Non-pigmented ciliary epithelial cell (primary cell): ENCODE measurements around the gene SLC16A2.
A peak's percentile ranks its signal among the peaks of the same experiment; 100 is the strongest.
"Not testable (repeated sequence)": the region's sequence is repeated elsewhere in the genome, so short reads cannot be mapped to it uniquely, and the experiment has no call there.

Experiments used
- DNase-seq: peaks from one replicate; pipeline ENCODE4 v3.0.0-alpha.2; 2010; ENCODE audit warnings: low read depth

SLC16A2 gene

DNA sequence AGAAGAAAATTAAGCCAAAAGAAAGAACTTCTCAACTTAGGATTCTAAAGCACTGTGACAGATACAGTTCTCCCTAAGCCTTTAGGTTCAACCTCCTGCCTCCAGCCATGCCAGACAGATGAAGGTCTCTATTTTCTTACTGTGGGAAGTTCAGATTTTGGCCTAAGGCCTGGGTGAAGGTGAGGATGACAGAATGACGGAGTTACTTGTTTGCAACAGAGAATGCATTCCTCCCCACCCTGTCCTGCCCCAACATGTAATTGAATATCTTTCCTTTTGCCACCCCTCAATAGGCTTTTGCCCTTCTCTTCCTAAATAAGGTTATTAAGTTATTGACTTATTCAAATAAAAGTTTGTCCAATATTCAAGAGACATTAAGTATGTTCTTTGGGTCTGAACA, 25.6 kb downstream of the SLC16A2 start:
- DNase-seq, result no peak

DNA sequence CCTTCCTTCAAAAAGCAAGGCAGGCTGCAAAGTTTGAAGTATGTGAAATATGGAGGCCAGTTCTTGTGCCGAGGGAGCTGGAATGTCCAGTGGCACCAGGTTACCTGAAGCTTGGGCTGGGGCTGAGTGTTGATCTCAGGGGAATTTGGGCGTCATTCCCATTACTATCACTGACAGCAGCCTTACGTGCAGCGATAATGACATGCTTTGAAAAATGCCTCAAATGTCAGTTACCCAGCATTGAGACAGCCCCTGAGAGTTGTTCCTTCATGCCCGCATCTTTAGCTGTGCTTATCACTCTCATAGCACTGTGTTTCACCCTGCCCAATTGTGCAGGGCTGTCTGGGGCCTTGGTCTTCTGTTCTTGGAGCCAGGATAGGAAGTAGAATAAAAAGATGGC, 27.4 kb downstream of the SLC16A2 start:
- no peak for DNase-seq

DNA sequence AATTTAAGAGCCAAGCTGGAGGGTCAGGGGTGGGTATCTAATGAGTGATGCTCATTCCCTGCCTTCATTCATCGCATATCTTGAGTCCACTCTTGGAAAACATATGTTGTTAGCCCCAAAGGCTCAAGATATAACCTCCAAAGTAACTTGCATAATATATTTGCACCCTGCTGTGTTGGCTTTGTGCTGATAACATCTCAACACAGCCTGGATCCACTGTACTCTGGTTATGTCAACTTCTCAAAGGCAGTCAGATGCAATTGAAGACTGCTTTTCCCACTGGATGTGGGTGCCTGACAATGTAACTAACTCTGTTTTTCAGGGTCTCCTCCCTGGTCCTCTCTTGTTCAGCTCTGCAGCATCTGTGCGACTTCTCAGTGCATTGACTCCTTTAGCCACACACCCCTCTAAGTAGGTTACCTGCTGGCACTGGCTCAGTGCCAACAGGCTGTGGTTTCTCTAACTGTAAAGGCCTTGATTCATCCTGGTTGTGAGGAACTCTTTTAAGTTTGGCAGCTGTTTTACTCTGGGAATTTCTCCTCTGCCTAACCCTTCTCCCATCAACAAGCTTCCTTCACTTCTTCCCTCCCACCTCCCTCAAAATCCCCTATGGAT, 28.1 kb downstream of the SLC16A2 start:
- no peak for DNase-seq

DNA sequence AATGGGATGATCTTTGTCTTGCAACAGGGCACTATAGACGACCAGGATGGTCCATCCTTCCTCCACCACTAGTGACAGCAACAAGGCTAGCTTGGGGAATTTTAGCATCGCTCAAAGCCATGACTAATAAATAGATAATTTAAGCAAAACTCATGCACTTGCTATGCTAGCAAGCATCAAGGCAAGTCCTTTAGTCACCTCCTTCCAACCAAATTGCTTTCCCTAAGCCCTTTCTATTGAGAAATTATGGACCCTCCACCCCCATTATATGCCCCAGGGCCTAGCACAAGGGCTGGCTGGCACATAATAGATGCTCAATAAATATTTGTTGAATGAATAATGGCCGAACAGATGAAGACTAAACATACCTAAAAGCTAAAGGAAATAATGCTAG, 28.6 kb downstream of the SLC16A2 start:
- peak; percentile 26 for DNase-seq

DNA sequence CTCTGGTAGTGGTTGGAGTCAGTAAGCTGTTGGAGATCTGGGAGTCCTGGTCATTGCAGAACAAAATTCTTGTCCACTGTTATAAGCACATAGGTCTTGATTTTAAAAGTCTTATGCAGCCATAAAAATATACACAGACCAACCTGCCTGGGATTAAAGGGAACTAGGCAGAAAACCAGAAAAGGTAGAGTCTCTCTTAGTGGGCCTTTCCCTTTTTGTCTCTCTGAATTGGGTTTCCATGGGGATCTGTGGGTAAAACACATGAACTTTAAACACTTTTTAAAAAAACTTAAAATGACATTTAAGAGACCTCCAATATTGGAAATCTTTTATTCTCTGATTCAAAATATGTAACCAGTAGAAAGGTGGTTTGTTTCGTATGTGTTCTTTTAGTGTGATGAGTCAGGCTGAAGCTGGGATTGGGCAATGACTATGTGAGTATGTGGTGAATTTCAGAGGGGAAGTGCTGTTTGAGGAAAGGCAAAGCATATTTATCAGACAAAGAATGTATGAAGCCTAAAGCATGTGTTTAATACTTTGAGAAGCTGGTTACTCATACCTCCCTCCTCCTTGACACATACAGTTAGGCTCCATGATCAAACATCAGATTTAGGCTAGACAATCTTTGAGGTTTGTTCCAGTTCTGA, 29.6 kb downstream of the SLC16A2 start:
- DNase-seq, result peak; percentile 85

DNA sequence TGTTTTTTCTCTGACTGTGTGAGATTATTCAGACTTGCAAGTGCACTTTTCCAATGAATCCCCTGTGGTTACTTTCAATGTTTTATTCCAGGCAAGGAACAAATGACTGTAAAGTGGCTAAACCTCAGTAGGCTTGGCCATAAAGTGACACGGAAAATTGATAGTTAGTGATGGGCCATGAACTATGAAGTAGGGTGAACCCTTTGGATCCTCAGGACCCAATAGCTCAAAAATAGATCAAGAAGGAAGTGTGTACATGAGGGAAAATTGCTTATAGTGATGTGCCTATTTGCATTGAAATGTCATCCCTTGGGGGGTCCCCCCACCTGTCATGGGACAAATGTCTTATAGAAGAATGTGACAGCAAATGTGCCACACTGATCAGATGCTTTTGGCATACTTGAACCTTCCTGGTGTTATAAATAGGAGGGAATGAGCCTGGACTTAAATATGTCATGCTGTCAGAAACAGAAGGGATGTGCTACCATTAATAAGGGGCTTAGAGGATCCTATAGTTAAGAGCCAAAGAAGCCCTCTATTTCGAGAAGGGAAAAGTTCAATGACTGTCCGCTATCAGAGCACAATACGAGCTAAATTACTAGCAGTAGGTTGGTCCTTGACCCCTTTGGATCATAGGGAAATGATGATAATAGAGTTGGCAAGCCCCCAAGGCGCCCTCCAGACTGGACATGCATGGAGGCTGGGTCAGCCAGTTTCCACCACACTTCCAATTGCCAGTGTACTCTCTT, 30.3 kb downstream of the SLC16A2 start:
- no peak for DNase-seq

DNA sequence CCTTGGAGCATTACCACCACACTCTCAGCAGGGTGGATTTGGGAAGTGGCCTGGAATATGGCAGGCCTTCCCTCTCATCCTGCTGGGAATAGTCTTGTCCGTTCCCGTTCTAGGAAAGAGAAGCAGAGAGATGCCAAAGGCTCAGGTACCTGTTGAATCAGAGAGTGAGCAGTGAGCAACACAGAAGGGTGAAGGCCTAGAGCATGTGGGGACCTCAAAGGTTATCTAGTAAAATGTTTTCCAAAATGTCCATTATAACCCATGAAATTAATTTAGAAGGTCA, 30.8 kb downstream of the SLC16A2 start:
- no peak for DNase-seq

DNA sequence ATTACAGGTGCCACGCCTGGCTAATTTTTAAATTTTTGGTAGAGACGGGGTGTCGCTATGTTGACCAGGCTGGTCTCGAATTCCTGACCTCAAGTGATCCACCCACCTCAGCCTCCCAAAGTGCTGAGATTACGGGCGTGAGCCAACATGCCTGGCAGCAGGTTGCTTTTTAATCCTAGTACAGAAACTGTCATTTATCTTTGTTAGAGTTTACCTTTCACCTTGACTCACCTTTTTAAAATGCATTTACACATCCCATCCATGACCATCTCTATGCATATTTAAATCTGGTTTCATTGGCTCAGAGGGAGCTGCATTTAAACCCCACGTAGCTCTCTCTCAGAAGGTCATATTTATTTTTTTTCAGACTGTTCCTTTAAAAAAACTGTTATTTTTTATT, 31.9 kb downstream of the SLC16A2 start:
- no peak for DNase-seq

DNA sequence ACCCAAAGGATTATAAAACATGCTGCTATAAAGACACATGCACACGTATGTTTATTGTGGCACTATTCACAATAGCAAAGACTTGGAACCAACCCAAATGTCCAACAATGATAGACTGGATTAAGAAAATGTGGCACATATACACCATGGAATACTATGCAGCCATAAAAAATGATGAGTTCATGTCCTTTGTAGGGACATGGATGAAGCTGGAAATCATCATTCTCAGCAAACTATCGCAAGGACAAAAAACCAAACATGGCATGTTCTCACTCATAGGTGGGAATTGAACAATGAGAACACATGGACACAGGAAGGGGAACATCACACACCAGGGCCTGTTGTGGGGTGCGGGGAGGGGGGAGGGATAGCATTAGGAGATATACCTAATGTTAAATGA, 32.9 kb downstream of the SLC16A2 start:
- not testable (repeated sequence) for DNase-seq

DNA sequence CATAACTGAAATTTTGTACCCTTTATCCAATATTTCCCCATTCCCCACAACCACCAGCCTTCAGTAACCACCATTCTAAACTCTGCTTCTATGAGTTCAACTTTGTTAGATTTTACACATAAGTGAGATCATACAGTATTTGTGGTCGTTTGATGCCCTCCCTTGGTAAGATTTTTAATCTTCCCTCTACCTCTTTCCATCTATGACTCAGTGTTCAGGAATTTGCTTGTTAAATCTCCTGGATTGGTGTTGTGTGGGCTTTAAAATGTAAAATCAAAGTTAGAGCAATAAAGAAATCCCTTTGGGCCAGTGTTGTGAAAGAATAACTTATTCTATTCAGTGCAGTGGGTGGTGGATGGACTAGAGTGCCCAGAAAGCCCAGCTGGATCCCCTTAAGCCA, 37.4 kb downstream of the SLC16A2 start:
- peak; percentile 42 for DNase-seq

DNA sequence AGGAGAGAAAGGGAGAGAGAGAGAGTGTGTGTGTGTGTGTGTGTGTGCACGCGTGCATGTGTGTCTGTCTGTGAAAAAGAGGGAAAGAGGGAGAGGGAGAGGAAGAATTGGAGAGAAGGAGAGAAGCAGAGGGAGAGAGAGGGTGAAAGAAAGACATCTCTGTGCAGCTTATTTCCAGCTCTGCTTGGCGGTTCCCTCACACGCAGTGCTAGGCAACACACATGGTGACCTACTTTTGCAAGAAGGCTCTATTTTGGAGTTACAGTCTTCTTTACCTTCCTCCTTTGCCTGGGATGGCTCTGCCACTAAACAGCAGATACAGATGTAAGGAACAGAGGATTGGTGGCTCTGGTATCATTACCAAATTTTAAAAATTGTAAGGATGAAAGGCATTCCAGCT, 40.1 kb downstream of the SLC16A2 start:
- DNase-seq, result no peak

DNA sequence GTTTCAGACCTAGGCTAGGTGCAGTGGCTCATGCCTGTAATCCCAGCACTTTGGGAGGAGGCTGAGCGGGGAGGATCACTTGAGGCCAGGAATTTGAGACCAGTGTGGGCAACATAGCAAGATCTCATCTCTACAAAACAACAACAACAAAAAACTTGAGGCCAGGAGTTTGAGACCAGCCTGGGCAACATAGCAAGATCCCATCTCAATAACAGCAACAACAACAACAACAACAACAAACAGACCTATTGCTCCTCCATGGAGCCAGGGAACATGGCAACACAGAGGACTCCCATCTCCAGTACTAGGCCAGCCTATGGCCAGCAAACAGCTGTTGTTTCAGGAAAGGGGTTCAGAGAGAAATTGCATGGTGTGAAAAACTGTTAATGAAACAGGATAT, 43.4 kb downstream of the SLC16A2 start:
- DNase-seq, result no peak

DNA sequence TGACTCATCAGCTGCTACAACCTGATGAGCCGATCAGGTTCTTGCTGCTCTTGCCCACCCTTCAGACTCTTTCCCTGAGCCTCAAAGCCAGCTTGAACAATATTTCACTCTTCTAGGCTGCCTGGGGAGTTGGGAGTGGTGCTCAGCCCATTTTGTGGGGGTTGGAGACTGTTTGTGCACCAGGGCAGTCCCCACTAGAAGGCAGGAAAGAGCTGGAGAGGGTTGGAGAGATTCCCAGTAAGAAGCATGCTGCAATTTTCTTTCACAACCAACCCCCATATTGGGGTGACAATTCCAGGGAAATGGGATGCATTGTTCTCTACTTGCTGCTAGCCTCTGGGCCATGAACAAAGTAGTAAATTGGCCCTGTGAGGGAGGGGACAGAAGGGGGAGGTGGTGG, 44.1 kb downstream of the SLC16A2 start:
- DNase-seq, result no peak

DNA sequence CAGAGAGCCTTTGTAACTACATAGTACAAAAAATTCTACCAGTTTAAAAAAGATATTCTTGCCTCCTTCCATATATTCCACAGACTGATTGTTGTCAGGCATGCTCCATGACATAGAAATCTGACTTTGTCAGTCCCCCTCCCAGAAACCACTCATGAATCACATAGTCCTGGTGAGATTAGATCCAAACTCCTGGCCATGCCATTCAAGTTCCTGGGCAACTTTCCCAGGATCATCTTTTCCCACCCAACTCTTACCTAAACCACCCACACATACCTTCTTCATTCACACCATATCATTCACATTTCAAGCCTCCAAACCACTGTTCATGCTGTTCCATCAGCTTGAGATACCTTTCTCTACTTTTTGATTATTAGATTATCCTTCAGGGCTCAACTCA, 46.4 kb downstream of the SLC16A2 start:
- no peak for DNase-seq

DNA sequence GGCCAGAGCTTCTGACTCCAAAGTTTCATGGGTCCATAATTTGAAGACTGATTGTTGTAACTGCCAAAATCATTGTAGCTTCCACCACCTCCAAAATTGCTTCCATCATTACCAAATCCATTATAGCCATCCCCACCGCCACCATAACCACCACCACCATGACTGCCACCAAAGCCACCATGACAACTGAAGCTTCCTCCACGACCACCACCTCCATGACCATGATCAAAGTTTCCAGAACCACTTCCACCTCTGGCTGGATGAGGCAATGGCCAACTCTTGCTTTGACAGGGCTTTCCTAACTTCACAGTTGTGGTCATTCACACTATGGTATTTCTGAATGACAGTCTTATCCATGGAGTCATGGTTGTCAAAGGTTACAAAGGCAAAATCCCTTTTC, 51.8 kb downstream of the SLC16A2 start:
- not testable (repeated sequence) for DNase-seq

DNA sequence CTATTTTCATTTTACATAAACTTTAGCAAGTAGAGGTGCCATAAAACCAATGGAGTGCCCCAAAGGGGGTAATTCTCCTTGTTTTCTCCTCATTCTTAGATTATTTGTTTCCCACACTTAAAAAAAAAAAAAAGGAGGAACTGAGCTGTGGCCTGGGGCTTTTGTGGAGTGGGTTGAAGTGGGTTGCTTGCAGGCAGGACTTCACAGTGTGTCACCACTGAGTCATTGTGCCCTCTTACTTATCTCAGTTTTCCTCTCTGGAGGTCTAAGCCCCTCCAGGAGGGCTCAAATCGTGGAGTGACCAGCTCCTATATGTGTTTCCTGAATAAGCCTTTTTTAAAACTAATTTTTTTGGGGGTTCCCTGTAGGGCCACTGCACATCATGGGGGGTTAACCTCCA, 69.0 kb downstream of the SLC16A2 start:
- DNase-seq, result no peak

DNA sequence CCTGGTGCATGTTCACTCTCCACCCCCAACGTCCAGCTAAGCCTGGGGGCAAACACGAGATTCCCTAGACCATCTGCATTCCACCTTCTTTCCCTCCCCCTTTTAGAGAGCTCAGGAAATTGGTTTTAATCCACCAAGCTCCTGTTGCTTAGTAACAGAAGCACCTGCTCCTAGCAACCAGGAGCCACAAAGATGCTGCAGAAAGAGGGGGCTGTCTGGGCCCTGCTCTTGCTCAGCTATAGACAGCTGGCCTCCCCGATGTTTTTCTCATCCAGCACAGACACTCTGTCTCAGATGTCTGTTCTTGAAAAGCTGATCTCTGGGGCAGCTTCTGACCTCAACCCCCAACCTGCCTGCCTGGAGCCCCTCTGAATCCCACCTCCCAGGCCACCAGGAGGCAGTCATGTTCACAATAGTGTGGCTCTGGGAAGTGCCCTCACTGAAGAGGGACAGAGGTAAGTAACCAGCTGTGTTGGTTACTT, 71.5 kb downstream of the SLC16A2 start:
- DNase-seq, result no peak

DNA sequence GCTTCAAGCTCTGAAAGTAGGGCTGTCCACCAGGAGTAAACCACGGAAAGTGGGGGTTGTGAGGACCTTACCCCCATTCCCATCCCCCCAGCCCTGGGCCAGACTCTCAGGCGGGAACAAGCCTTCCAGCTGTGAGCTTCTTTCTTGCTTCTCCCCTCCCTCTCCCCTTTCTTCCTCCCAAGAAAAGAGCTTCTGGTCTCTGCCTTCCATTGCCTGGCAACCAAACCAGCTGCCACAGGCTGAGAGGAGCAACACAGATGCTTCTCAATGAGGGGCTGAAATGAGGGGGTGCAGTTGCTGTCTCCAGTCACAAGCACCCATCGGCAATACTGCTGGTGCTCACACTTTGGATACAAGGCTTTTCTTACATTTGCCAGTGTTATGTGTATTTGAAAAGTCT, 72.5 kb downstream of the SLC16A2 start:
- no peak for DNase-seq

DNA sequence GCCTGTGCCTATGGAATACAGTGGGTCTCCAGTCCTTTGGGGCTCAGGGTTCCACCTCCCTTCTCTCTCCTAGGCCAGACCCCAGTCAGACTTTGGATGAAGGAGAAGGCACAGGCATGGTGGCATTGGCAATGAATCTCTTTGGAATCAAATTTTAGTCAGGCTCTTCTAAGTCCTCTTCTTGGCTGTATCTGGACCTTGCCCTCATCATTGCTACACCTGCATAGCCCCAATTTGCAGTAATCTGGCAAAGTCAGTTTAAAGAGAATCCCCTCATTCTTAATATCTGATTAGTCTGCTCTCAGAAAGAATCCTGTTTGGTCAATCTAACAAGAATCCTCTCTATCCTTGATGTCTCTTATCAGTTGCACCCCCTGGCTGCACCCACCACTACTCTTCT, 77.6 kb downstream of the SLC16A2 start:
- DNase-seq, result no peak

DNA sequence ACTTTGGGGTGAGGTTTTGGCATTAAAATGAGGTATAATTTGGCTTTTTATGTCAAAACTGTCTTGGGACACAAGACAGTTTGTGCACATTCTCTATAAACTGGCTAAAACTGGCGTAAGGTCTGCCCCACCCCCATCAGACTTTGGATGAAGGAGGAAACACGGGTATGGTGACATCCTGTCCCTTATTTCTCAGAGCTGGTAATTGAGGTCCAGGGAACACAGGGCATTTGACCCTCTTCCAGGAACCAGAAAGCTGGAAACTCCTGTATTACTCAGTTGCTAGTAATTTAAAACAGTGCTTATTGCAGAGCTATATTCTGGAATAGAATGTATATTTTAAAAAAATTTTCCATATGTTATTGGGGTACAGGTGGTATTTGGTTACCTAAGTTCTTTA, 78.8 kb downstream of the SLC16A2 start:
- DNase-seq, result no peak

DNA sequence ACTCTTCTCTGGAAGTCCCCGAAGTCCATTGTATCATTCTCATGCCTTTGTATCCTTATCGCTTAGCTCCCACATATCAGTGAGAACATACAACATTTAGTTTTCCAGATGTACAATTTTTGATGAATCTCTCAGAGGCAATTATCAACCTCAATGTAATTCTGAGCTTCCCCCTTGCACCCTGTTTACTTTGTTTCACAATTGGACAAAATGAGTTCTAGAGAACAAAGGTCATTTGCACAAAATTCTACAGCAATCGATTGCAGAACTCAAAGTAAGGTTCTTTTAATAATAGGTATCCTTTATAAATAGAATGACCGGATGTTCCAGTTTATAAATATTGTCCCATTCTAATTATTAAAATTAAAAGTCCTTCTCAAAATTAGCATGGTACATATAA, 79.3 kb downstream of the SLC16A2 start:
- no peak for DNase-seq

DNA sequence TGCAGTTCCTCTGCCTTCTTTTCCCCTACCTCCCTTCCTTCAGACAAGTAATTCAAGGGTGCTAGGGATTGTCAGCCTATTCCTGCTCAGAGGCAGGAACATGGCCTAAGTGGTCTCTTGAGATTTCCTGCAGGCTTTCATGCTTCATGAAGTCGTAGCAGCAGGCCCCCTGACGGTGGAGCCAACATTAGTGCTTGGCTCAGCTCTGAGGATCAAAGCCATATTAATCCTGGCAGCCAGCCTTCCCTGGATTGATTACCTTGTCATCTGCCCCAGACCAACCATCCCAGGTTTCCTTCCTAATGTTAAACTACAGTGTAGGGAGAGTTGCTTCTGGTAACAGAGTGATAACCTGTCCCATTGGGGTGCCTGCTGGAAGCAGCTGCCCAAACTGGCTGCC, 84.1 kb downstream of the SLC16A2 start:
- no peak for DNase-seq

DNA sequence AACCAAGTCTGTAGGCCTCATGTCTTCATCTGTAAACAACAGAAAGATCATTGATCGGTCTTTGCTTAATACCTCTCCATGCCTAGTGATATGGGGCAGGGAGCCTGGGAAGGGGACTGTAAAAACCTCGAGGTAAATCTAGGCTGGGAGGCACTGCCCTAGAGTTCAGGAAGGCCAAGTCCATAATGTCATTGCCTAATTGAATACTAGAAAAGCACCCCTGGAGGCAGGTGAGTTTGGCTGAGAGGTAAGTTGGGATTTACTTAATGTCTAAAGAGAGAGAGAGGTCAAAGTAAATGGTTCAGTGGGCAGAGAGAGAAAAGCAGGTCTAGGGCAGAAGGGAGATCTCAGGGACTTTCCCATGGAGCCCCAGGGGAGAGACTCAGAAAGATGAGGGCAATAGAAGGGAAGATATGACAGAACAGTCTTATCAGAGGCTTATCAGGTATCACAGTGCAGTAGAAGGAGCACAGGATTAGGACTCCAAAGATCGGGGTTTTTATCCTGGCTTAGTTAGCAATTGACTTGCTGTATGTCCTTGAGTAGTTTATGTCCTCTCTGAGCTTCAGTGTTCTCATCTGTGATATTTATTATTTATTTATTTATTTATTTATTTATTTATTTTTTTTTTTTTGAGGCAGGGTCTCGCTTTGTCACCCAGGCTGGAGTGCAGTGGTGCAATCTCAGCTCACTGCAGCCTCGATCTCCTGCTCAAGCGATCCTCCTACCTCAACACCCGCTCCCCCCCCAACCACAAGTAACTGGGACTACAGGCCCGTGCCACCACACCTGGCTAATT, 85.2 kb downstream of the SLC16A2 start:
- DNase-seq, result no peak
